SKM-1 treated with dmso at 0.1 percent for 144 hours (cell line): ENCODE data around the gene GPA33.
A peak's percentile ranks its signal among the peaks of the same experiment; 100 is the strongest.

ENCODE experiments used
- DNase-seq: peaks from one replicate; lab custom pipeline; 2025; ENCODE audit not compliant: unreplicated experiment; lab: John Stamatoyannopoulos, UW

GPA33 gene

DNA sequence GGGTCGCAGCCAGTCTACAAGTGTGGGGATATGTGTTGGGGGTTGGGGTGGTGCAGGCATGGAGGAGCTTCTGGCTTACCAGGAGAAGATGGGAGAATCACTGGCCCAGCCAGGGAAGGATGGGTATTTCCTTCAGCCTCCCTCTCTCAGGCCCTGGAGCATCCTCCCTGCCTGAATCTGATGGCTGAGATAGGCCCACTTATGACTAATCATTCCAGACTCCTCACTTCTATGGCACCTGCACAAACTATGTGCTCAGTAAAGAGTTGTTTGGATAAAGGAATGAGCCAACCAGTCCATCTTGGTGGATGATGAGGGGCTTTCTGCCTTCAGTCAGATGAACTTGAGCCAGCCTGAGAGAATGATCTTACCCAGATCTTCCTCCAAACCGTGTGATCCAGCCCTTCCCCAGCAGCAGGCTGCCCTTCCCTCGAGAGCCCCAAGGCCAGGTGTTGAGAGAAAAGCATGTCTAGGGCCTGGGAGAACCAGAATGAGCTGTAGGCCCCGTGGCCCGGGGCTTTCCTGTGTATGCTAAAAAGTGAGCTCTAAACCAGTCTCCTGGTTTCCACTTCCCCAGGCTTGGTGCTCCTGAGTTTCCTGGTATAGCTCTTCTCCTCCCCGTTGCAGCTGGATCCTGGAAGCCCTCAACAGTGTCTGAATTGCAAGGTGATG lies 1.3 kb downstream of the GPA33 start:
- DNase-seq = no peak

DNA sequence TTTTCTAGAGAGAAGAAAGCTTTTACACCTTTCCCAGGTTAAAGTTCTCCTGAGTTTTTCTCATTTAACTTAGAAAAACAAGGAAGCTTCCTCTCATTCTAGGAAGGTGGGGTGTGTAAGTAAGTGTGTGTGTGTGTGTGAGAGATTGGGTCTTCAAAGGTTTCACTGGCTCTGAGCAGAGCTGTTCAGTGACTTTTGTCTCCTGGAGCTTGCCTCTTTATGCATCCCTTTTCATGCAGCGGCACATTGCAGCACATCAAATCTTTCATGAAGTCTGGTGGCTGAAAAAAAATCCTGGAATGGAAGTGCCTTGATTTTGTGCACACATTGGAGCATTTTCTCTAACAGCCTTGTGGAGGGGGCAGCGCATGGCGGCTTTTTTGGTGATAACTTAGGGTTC lies 3.4 kb downstream of the GPA33 start:
- no peak for DNase-seq

DNA sequence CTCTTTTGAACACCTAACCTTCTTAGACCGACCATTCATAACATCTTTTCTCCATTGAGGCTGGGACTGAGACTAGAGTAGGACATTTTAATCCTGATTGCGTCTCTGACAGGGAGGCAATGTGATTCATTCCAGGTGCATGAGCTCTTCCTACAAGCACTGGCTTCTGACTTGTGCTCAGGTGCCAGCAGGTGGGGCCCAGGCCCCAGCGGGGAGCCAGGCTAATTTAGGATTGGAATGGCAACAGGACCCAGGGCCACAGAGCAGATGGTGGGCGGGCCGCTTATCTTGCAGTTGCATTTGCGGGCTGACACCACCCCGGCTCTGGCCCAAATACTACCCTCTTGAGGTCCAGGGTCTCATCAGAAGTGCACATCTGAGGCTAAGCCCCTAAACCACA lies 4.1 kb downstream of the GPA33 start:
- DNase-seq = no peak

DNA sequence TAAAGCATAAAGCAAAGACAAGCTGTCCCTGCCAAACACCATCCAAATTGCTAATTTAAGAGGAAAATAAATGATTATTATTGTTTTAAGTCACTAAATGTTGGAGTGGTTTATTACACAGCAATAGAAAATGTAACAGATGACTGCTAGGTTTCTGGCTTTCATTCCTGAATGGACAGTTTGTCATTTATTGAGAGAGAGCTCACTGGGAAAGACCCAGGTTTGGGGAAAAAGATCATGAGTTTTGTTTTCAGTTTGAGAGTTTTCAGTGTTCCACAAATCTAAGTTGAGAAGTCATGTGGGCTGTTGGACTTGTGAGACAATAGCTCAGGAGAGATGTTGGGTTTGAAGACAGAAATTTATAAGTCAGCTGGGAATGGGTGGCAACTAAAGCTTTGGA lies 5.4 kb downstream of the GPA33 start:
- DNase-seq = no peak

DNA sequence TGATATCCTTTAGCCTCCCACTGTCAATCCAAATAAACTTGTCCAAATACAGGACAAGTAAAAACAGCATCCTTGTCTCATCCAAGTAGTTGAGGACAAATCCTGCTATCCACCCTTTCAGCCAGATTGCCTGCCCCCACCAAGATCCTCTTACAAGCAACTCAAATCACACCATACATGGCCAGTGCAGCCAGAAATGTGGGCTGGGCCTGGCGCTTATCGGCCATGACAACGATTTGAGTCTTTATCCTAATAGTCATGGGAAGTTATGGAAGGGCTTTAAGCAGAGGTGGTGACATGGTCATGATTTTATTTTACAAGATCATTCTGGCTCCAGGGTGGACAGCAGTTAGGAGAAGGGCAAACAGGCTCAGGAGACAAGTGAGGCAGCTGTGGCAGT lies 6.3 kb downstream of the GPA33 start:
- DNase-seq = no peak

DNA sequence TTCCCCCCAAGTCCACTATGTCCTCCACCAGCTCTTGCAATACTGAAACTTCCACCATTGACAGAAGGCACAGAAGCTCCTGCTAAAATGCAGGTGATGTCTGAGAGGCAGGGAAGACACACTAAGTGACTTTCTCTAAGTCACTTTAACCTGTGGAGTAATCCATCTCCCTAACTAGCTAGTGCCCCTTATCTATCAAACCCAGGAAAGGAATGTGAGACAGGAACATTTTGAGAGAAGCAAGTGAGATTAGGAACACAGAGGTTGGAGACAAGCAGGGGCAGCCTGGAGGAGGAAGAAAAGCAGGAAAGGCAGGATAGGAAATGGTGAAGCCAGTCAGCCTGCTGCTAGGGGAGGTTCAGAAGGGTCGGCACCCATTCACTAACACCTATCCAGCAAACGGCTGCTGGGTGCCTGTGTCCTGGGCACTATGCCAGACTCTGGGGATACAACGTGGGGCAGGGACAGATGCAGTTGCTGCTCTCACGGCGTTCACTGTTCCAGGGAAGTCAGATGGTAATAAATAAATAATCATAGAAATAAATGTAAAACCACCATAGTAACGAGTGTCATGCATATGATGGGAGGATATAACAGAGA lies 7.0 kb downstream of the GPA33 start:
- DNase-seq = no peak

DNA sequence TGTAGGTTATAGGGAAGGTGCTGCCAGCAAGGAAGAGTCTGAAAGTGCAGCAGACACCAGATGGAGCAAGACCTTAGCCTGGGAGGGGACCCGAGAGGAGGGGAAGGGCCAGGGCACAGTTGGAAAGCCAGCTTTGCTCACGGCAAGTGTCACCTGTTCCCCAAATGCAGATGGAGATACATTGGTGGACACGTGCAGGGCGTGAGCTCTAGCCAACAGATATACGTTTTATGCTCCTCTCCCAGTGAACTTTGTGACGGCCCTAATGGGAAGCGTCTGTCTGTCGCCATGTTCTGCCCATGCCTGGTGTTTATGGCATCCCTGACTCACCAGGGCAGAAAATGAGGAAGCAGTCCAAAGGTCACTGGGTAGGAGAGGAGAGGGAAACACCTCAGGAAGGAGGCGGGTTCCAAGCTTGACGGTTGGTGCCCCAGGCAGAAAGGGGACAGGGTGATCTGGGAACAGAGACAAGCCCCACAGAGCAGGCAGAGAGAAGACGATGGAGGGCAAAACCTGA lies 7.6 kb downstream of the GPA33 start:
- DNase-seq = peak; percentile 50

DNA sequence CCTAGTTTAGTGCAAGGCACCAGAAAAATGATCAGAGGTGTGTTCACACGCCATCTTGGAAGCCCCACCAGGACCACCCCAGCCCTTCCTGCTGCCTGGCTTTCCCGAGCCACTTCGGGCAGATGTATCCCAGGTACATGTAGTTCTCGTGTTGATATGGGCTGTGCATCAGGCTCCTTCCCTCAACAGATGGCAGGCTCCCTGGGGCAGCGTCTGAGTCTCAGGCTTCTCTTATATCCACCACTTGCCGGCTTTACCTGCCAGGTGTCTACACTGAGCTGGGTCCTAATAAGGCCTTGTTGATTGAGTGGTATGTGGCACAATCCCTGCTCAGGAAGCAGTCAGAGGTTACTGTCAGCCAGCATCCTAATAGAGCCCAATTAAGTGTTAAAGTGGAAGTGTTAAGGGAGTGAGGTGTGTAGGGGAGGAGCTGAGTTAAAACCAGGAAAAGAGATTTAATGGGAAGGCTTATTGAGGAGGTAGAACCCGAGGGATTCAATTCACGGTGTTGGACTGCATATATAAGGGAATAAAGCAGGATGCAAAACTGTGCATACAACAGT lies 8.5 kb downstream of the GPA33 start:
- DNase-seq = no peak

DNA sequence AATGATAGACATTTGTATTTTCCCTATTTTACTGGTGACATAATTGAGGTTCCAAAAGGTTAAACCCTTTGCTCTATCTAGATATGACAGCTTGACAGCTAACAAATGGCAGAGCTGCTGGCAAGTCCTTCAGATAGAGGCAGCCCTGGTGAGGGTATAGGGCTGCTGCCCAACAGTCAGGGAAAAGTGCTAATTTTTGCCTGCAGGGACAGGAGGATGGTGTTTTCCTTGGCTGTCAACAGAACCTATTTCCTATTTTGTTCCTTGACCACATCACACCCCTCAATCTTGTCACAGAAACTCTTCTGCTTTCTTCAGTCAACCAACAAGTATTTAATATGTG lies 12.3 kb downstream of the GPA33 start:
- no peak for DNase-seq

DNA sequence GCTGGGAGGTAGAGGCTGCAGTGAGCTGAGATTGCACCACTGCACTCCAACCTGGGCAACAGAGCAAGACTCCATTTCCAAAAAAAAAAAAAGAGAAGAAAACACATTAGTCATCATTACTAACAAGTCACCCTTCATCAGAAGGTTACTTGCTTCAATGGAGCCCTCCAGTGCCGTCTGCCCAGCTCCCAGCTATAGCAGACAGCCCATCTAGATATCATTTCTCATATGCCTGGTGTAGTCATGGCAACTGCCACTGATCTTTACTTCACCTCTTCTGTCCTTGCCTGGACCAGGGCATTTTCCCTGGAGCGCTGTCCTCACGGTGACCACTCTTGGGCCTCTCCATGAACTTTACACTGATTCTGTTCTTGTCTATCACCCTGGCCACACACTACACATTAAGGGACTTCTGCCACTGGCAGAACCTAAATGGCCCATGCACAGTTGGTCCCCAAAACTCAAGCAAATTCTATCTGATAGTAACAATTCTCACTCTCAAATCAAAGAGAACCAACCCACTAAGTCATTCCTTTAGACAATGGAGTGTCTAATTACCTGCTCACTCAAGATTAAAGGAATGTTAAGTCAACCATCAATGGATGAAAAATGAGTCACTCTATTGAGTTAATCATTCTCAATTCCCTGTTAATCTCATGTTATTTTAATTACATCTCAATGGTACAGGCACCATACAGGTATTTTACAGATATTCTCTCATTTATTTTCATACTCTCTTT lies 12.9 kb downstream of the GPA33 start:
- DNase-seq = no peak

DNA sequence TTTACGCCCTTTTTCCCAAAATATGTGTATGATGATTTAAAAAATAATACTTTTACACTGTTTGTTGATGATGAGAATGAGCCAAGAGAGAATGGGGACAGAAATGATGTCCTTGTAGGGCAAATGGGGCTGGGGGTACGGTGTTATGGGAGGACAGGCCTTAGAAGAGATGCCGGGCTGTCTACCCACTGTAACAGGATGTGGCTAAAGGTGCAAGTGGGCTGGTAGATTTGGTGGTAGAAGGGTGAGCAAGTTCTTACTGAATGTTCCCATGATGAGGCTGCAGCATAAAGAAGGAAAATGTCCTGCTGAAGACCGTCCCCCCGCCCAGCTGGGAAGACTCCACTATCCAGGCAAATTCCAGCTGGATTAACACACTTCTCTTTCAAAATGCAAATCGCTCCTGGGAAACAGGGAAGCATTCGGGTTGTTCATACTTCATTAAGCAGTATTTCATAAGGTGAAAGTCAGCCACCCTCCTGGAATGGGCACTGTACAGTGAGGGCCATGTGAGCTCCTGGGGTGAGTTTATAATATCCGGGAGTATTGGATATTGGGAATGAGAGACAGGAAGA lies 14.0 kb downstream of the GPA33 start:
- DNase-seq = no peak

DNA sequence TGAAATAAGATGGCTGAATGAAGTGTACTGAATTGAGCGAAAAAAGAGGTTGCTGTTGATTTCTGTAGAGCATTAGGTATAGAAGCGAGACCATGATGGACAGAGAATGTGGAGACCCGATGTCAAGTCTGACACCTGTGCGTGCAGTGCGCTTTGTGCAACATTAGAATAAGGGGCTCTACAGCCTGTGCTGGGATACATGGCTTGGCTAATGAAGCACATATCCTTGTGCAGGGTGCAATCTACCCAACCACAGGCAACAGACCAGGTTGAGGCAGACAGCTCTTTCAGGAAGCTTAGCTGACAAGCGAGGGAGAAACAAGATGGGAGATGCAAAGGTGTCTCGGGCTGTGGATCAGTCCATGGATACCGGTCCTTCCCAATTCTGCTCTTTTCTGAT lies 18.9 kb downstream of the GPA33 start:
- no peak for DNase-seq

DNA sequence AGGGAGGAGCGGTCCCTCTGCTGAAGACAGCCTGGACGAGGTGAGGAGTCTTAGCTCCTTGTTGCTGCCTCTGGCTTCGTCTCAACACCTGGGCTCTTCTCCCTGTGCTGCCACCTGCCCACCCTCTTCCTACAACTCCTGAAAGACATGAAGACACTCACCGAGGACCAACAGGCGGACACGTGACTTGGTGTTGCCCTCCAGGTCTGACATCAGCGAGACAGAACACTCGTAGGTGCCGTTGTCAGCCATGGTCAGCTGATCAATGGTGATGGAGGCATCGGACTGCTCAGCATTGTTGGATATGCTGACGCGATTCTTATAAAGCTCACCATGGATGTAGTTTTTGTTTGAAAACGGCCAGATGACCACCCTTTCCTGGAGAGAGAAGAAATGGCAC lies 21.4 kb downstream of the GPA33 start:
- no peak for DNase-seq

DNA sequence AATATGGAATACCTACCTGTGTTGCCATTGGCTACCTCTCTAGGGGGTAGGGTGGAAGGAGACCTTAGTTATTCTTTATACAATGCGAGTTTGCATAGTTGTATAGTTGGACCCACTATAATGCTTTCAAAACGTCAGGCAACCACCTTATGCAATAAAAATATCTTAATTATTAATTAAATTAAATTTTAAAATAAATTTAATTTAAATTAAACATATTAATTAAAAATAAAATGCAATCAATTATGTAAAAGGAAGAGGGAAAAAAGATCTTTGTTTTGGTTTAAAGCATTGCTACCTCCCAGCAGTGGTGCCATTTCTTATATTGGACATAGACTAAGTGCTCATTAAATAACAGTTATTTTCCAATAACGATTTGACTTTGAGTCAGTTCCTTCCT lies 22.3 kb downstream of the GPA33 start:
- DNase-seq = no peak

DNA sequence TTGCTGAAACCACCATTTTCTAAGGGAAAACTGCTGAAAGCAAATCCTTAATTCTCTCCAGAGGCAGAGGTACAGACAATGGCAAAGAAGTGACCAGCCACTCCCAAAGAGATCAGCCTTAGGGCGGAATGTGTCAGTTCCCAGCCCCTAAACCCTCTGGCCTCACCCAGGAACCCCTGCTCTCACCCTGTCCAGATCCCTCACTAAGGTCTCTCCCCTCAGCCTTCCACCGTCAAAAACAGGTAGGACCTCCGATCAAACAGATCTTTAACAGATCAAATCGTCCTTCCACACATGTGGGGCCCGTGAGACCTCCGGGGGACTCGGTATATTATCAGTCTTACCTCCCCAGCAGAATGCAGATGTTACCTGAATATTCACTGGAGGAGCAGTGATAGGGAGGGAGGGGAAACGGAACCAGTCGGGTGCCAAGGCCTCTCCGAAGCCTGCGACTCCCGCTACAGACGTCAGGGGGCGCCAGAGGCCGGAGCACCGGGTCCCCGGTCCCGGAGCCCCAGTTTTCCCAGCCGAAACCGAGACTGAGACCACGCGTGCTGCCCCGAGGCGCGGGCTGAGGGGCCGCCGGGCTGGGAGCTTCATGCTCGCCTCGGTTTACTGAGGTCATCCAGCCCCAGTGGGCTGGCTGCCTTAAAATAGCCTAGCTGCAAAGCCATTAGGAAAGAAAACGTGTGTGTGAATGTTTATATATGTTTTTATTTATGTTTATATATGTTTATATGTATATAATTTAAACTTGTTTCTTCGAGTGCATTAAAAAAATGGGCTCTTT lies 23.6 kb downstream of the GPA33 start:
- peak; percentile 83 for DNase-seq

DNA sequence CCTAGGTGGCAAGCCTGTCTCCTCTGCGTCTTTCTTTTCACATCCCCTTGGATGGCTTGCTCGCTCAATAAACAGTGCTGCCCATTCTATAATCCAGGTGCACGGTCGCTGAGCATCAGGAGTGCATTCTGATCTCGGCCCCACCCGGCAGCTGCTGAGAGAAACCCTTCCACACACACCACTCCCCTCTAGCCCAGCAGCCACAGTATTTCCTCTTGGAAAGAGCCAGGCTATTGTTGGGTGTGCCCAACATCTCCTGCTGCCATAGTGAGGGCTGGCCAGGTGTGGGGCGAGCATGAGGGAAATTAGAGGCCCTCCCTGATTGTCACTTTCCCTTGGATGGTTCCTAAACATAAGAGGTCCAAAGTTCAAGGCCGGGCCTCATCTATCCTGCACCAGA lies 24.7 kb downstream of the GPA33 start:
- no peak for DNase-seq

DNA sequence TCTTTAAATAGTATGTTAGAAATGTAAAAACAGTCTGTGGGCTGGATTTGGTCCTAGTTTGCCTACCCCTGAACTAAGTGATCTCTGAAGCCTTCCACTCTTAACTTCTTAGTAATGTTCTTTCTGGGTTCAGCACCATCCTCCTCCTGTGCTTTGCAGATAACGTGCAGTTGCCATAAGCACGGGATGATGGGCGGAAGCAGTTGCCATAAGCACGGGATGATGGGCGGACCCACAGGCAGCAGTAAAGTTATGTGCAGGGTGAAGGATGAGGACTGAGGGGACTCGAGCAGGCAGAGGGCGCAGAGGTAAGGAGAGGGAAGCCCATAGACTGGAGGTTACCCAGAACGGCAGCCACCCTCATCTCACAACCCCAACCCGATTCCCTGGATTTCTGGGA lies 25.6 kb downstream of the GPA33 start:
- DNase-seq = no peak

DNA sequence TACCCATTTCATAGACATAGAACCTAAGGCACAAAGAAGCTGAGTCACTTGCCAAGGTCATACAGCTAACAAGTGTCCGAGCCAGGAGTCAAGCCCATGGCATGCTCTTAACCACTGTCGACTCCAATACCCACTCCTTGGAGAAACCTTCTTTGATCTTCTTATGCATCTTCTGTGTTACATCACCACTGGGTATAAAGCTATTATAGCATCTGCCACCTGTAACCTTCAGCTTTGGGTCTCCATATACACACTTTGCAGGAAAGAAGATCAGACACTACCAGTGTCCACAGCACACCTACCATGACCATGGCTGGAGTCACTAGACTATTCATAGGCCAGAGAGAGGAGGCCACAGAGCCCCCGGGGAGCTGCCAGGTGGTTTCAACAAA lies 29.1 kb downstream of the GPA33 start:
- no peak for DNase-seq

DNA sequence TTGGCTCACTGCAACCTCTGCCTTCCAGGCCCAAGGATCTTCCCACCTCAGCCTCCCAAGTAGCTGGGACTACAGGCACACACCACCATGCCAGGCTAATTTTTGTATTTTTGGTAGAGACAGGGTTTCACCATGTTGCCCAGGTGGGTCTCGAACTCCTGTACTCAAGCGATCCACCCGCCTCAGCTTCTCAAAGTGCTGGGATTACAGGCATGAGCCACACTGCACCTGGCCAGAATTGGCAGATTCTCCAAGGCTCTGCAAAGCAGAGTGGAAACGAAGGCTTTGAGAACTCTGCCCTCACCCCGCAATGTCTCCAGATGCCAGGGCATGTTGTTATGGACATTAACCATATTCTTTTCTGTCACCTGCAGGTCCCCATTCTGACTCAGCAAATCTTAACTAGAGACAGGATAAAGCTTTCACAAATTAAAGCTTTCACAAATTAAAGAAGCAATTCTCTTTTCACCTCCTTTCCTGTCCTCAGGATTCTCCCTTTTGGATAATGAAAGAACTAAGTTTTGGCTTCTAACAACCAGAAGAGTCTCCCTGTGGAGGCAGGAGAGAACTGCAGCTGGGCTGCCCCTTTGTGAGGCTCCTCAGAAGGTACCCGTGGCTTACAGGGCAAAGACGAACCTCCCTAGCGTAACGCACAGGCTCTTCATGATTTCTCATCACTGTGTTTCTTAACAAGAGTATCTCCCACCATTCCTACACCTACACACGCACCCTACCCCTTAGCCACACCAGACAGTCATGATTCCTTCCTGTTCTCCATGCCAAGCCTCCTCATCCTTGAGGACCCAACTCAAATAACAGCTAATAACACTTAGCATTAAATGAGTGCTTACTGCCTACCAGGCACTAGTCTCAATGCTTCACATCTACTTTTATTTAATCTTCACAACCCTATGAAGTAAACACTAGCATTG lies 29.8 kb downstream of the GPA33 start:
- DNase-seq = no peak

DNA sequence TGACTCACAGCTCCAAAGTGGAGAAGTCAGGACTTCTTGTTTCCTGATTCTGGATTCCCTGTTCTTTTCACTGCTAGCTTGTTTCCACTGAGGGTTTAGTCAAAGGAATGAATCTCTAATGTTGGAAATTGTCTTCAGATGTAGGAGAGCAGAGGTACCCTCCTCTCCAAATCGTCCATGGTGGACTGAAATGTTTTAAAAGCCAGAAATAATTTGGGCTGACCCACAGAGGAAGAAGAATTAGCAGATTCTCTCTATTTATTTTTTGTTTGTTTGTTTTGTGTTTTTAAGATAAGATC lies 30.4 kb downstream of the GPA33 start:
- no peak for DNase-seq
